Measurements from ENCODE around the gene KRT6C. TPM values are rescaled to one million over a fixed set of nuclear protein-coding genes. Genes with fewer than 3 reads are reported as not detected.
"Not testable (repeated sequence)": the region's sequence is repeated elsewhere in the genome, so short reads cannot be mapped to it uniquely, and the experiment has no call there.

Gene KRT6C
- total RNA-seq, 1 donor from 2014 or later = not detected

- intact Hi-C loops (cut with micrococcal nuclease) = no loop called here
Measured at GRCh38 chr12:52461693-52462092, 11.9 kb downstream of the KRT6C start.

- intact Hi-C loops (cut with micrococcal nuclease) = no loop called here
Measured at GRCh38 chr12:52458861-52459260, 14.7 kb downstream of the KRT6C start.

- intact Hi-C loops (cut with micrococcal nuclease) = no loop called here
Measured at GRCh38 chr12:52455821-52456220, 17.8 kb downstream of the KRT6C start.

GRCh38 chr12:52454411-52455201, 19.0 kb downstream of the KRT6C start:
- intact Hi-C loops (cut with micrococcal nuclease) = no loop called here

GRCh38 chr12:52452101-52452500, 21.5 kb downstream of the KRT6C start, which contains the start of gene KRT6B:
TSS of gene KRT6B (minus strand) at chr12:52452146. CDS start at chr12:52452078, 68 bp downstream.
- intact Hi-C loops (cut with micrococcal nuclease) = no loop called here

GRCh38 chr12:52448228-52448627, 25.4 kb downstream of the KRT6C start:
- intact Hi-C loops (cut with micrococcal nuclease) = no loop called here

GRCh38 chr12:52447196-52447595, 26.4 kb downstream of the KRT6C start:
- intact Hi-C loops (cut with micrococcal nuclease) = not testable (repeated sequence)

GRCh38 chr12:52446367-52447045, 27.1 kb downstream of the KRT6C start:
- intact Hi-C loops (cut with micrococcal nuclease) = no loop called here

GRCh38 chr12:52445876-52446275, 27.7 kb downstream of the KRT6C start:
- intact Hi-C loops (cut with micrococcal nuclease) = no loop called here

GRCh38 chr12:52444647-52445595, 28.7 kb downstream of the KRT6C start:
- intact Hi-C loops (cut with micrococcal nuclease) = no loop called here

GRCh38 chr12:52443966-52444365, 29.6 kb downstream of the KRT6C start:
- intact Hi-C loops (cut with micrococcal nuclease) = no loop called here

- intact Hi-C loops (cut with micrococcal nuclease) = no loop called here
Measured at GRCh38 chr12:52442600-52443061, 31.0 kb downstream of the KRT6C start.

GRCh38 chr12:52441320-52441911, 32.2 kb downstream of the KRT6C start:
- intact Hi-C loops (cut with micrococcal nuclease) = no loop called here

GRCh38 chr12:52440821-52441319, 32.7 kb downstream of the KRT6C start:
- intact Hi-C loops (cut with micrococcal nuclease) = no loop called here

- intact Hi-C loops (cut with micrococcal nuclease) = no loop called here
Measured at GRCh38 chr12:52439845-52440244, 33.8 kb downstream of the KRT6C start.

- intact Hi-C loops (cut with micrococcal nuclease) = no loop called here
Measured at GRCh38 chr12:52439420-52439819, 34.2 kb downstream of the KRT6C start.

- intact Hi-C loops (cut with micrococcal nuclease) = no loop called here
Measured at GRCh38 chr12:52438305-52439301, 35.0 kb downstream of the KRT6C start.

GRCh38 chr12:52437508-52437907, 36.1 kb downstream of the KRT6C start:
- intact Hi-C loops (cut with micrococcal nuclease) = no loop called here

- intact Hi-C loops (cut with micrococcal nuclease) = no loop called here
Measured at GRCh38 chr12:52436828-52437474, 36.7 kb downstream of the KRT6C start.

Measured in T-helper 2 cell treated with Interferon-gamma antibody and Interleukin-4, amounts not matched to agents 100 ng/mL and 5 ng/mL, for 36 hours (primary cell).